22Rv1 (cell line): ENCODE measurements around the gene SMIM14.

ENCODE experiments used
- ZFX ChIP-seq: fragments of 450-650 bp; IDR thresholded peaks from 2 replicates; pipeline ENCODE4 v1.6.1; 2017; ENCODE audit warnings: antibody characterized with exemption, borderline replicate concordance
- TF ChIP-seq, protein P1 (sequence below): fragments of 450-650 bp; IDR thresholded peaks from 2 replicates; pipeline ENCODE4 v1.5.1; 2017; ENCODE audit warnings: mild to moderate bottlenecking

GRCh38 chr4:39529534-39529933 lies 109.1 kb downstream of the SMIM14 start:
- TF ChIP-seq, protein P1, sequence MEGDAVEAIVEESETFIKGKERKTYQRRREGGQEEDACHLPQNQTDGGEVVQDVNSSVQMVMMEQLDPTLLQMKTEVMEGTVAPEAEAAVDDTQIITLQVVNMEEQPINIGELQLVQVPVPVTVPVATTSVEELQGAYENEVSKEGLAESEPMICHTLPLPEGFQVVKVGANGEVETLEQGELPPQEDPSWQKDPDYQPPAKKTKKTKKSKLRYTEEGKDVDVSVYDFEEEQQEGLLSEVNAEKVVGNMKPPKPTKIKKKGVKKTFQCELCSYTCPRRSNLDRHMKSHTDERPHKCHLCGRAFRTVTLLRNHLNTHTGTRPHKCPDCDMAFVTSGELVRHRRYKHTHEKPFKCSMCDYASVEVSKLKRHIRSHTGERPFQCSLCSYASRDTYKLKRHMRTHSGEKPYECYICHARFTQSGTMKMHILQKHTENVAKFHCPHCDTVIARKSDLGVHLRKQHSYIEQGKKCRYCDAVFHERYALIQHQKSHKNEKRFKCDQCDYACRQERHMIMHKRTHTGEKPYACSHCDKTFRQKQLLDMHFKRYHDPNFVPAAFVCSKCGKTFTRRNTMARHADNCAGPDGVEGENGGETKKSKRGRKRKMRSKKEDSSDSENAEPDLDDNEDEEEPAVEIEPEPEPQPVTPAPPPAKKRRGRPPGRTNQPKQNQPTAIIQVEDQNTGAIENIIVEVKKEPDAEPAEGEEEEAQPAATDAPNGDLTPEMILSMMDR: no peak
- no peak for TF ChIP-seq ZFX
